Neural crest cell (in vitro differentiated cells): ENCODE results near the gene ABCC2. TPM values are rescaled to one million over a fixed set of nuclear protein-coding genes. Genes with fewer than 3 reads are reported as not detected.

ENCODE experiments used
- DNase-seq: peaks from one replicate; pipeline ENCODE4 v3.0.0; 2021; ENCODE audit warnings: low read depth, mixed read lengths, low spot score
- H3K27ac Mint-ChIP-seq: one replicate; pipeline ENCODE4 v1.8.0; 2021; ENCODE audit warnings: mild to moderate bottlenecking, mixed read lengths; ENCODE audit not compliant: unreplicated experiment
- H3K27me3 Mint-ChIP-seq: 2 replicates; pipeline ENCODE4 v1.8.0; 2021; ENCODE audit warnings: low read depth, mild to moderate bottlenecking, mixed read lengths
- H3K36me3 Mint-ChIP-seq: 2 replicates; pipeline ENCODE4 v1.8.0; 2021; ENCODE audit warnings: low read depth, mild to moderate bottlenecking, mixed read lengths
- H3K4me1 Mint-ChIP-seq: 2 replicates; pipeline ENCODE4 v1.8.0; 2021; ENCODE audit warnings: mixed read lengths
- H3K4me3 Mint-ChIP-seq: one replicate; pipeline ENCODE4 v1.8.0; 2021; ENCODE audit warnings: mild to moderate bottlenecking, mixed read lengths
- H3K9me3 Mint-ChIP-seq: 2 replicates; pipeline ENCODE4 v1.8.0; 2021; ENCODE audit warnings: mixed read lengths
- CTCF ChIP-seq: fragments of 200-600 bp; sonication (generic); conservative IDR thresholded peaks from 2 replicates; pipeline ENCODE4 v1.5.0; 2021; ENCODE audit warnings: antibody characterized with exemption, mild to moderate bottlenecking
- total RNA-seq: library from RNA; stranded (reverse); gene quantifications from 2 replicates; pipeline ENCODE4 v1.2.1, GENCODE V29; 2021

The ABCC2 gene
- total RNA-seq, 1 donor from 2014 or later, result 5.9 TPM

- no peak for TF ChIP-seq CTCF
- Mint-ChIP-seq H3K4me3 (no peak overlapping the region), H3K36me3 (no peaks in the 10 kb centered on the region), H3K9me3 (no peaks in the 10 kb centered on the region), H3K27ac (no peak overlapping the region), H3K27me3 (no peaks in the 10 kb centered on the region), H3K4me1 (peaks cover 9% of the 10 kb centered on the region)
- DNase-seq, result no peak
Observed at GRCh38 chr10:99849536-99849935, 67.1 kb downstream of the ABCC2 start.

GRCh38 chr10:99850021-99850766 lies 67.8 kb downstream of the ABCC2 start:
- H3K4me3 Mint-ChIP-seq, result no peak overlapping the region
- no peak for DNase-seq

GRCh38 chr10:99850767-99851340 lies 68.4 kb downstream of the ABCC2 start:
- H3K27ac Mint-ChIP-seq, result no peak overlapping the region
- TF ChIP-seq CTCF, result no peak
- H3K4me3 Mint-ChIP-seq, result no peak overlapping the region
- no peaks in the 10 kb centered on the region for H3K9me3 Mint-ChIP-seq
- DNase-seq, result no peak
- H3K36me3 Mint-ChIP-seq, result no peaks in the 10 kb centered on the region
- peaks cover 9% of the 10 kb centered on the region for H3K4me1 Mint-ChIP-seq
- H3K27me3 Mint-ChIP-seq, result no peaks in the 10 kb centered on the region

More at GRCh38 chr10:99850021-99850766, 67.8 kb downstream of the ABCC2 start:
- no peak for TF ChIP-seq CTCF
- H3K27ac Mint-ChIP-seq, result peak overlapping the region; percentile 8
- H3K9me3 Mint-ChIP-seq, result no peaks in the 10 kb centered on the region
- H3K4me1 Mint-ChIP-seq, result peaks cover 13% of the 10 kb centered on the region
- H3K36me3 Mint-ChIP-seq, result no peaks in the 10 kb centered on the region
- H3K27me3 Mint-ChIP-seq, result no peaks in the 10 kb centered on the region

GRCh38 chr10:99851825-99852224 lies 69.4 kb downstream of the ABCC2 start:
- TF ChIP-seq CTCF, result no peak
- H3K36me3 Mint-ChIP-seq, result no peaks in the 10 kb centered on the region
- no peaks in the 10 kb centered on the region for H3K9me3 Mint-ChIP-seq
- no peaks in the 10 kb centered on the region for H3K27me3 Mint-ChIP-seq
- no peak overlapping the region for H3K4me3 Mint-ChIP-seq
- H3K4me1 Mint-ChIP-seq, result peaks cover 4% of the 10 kb centered on the region
- DNase-seq, result no peak
- no peak overlapping the region for H3K27ac Mint-ChIP-seq

GRCh38 chr10:99852481-99853213 lies 70.2 kb downstream of the ABCC2 start:
- Mint-ChIP-seq H3K9me3 (no peaks in the 10 kb centered on the region), H3K27me3 (no peaks in the 10 kb centered on the region), H3K4me3 (no peak overlapping the region), H3K36me3 (no peaks in the 10 kb centered on the region), H3K27ac (no peak overlapping the region), H3K4me1 (peaks cover 4% of the 10 kb centered on the region)
- no peak for TF ChIP-seq CTCF
- no peak for DNase-seq
